Measurements from ENCODE around the gene IFNGR1. TPM values are rescaled to one million over a fixed set of nuclear protein-coding genes. Genes with fewer than 3 reads are reported as not detected.

The IFNGR1 gene
- total and polyA plus RNA-seq, 2 of the 13 experiments (the other 11 are each of a cell fraction or from before 2014, with no cell fraction given) = 82.8 to 87.8 TPM

GRCh38 chr6:137156650-137157049 is 62.5 kb downstream of the IFNGR1 start:
- H4K20me1 ChIP-seq (ENCODE audit: insufficient read depth, low read length) = no peaks in the 10 kb centered on the region

More at GRCh38 chr6:137156650-137157049, 62.5 kb downstream of the IFNGR1 start:
- DNase-seq (ENCODE audit: low spot score) (no peak), ATAC-seq (no peak), FAIRE-seq (no peak)
- H3K9me3 ChIP-seq (ENCODE audit: low read length) = no peaks in the 10 kb centered on the region
- H3K36me3 ChIP-seq (replicated peaks in 1 of 2; ENCODE audit: control insufficient read depth in 1 of 2, insufficient read depth in 2 of 2, low read length in 2 of 2) = no peaks in the 10 kb centered on the region
- TF ChIP-seq SYNCRIP (IDR thresholded peaks at IDR 0.05; ENCODE audit: insufficient read depth, low read depth, low read length) (no peak), EP300 (IDR thresholded peaks at IDR 0.05; ENCODE audit: low read depth in 2 of 2, low read length in 2 of 2) (no peak), EP300 (CRISPR knock-in tag; IDR thresholded peaks at IDR 0.05; ENCODE audit: borderline replicate concordance) (no peak), KLF11 (CRISPR knock-in tag; IDR thresholded peaks at IDR 0.05) (no peak), ZNF781 (CRISPR knock-in tag; IDR thresholded peaks at IDR 0.05; ENCODE audit: borderline replicate concordance, not compliant biosample characterization) (no peak), ZNF547 (CRISPR knock-in tag; IDR thresholded peaks at IDR 0.05) (no peak), FOXK1 (CRISPR knock-in tag; IDR thresholded peaks at IDR 0.05; ENCODE audit: borderline replicate concordance, low read depth) (no peak), POGZ (CRISPR knock-in tag; IDR thresholded peaks at IDR 0.05) (no peak), TOE1 (CRISPR knock-in tag; IDR thresholded peaks at IDR 0.05) (no peak), ZKSCAN1 (IDR thresholded peaks at IDR 0.05; ENCODE audit: low read length) (no peak), PAX8 (CRISPR knock-in tag; IDR thresholded peaks at IDR 0.05; ENCODE audit: borderline replicate concordance) (no peak), ZFYVE20 (CRISPR knock-in tag; IDR thresholded peaks at IDR 0.05; ENCODE audit: borderline replicate concordance, low read depth) (no peak), MLLT10 (CRISPR knock-in tag; IDR thresholded peaks at IDR 0.05) (no peak), ZHX2 (IDR thresholded peaks at IDR 0.05; ENCODE audit: low read depth) (no peak), ZHX2 (CRISPR knock-in tag; IDR thresholded peaks at IDR 0.05; ENCODE audit: borderline replicate concordance) (no peak), ZNF580 (CRISPR knock-in tag; IDR thresholded peaks at IDR 0.05; ENCODE audit: borderline replicate concordance, low read depth) (no peak)
- in situ Hi-C loops (cut with HindIII; ENCODE audit: extremely low pct_ligation_motif_present, low pct_unique_long_range_greater_than_20kb) (no loop called here), intact Hi-C loops (cut with micrococcal nuclease; ENCODE audit: unreplicated experiment) (no loop called here)
- H3K9ac ChIP-seq (ENCODE audit: insufficient read depth, low read depth, low read length) = no peak overlapping the region
- no peak overlapping the region for H3K27ac ChIP-seq (ENCODE audit: extremely low read length, insufficient read depth, low read length)
- no peak overlapping the region for H2AFZ ChIP-seq (ENCODE audit: low read length)
- CTCF ChIA-PET (ENCODE audit: low intra/inter-chr PET ratio, low total read pairs) = no interaction called here
- POLR2A ChIA-PET = no interaction called here
- no peak overlapping the region for H3K4me3 ChIP-seq (replicated peaks in 1 of 3; ENCODE audit: insufficient read depth in 1 of 3, low read depth in 2 of 3, low read length in 3 of 3)
- peaks cover 0 to 14% of the 10 kb centered on the region in 2 experiments; a peak in 2 of 5 replicates for H3K27me3 ChIP-seq (ENCODE audit: control insufficient read depth in 1 of 2, insufficient read depth in 2 of 2, low read length in 2 of 2)
- no peaks in the 10 kb centered on the region for H3K79me2 ChIP-seq (ENCODE audit: insufficient read depth, low read length)
- H3K4me2 ChIP-seq (ENCODE audit: low read depth, low read length) = no peak overlapping the region
- BruUV-seq (replicated peaks) = no TSS peak
- 15% methylated on average over 1 of the region's 1 CpG for WGBS (ENCODE audit: low lambda C conversion rate)
- H3K4me1 ChIP-seq (ENCODE audit: insufficient read depth, low read length) = no peaks in the 10 kb centered on the region

Measured in HepG2 (cell line).